ENCODE measurements around the gene MID1IP1. TPM values are rescaled to one million over a fixed set of nuclear protein-coding genes. Genes with fewer than 3 reads are reported as not detected.
A peak's percentile ranks its signal among the peaks of the same experiment; 100 is the strongest.

MID1IP1 gene
- total RNA-seq, 1 donor from 2014 or later, result 29.7 TPM

DNA sequence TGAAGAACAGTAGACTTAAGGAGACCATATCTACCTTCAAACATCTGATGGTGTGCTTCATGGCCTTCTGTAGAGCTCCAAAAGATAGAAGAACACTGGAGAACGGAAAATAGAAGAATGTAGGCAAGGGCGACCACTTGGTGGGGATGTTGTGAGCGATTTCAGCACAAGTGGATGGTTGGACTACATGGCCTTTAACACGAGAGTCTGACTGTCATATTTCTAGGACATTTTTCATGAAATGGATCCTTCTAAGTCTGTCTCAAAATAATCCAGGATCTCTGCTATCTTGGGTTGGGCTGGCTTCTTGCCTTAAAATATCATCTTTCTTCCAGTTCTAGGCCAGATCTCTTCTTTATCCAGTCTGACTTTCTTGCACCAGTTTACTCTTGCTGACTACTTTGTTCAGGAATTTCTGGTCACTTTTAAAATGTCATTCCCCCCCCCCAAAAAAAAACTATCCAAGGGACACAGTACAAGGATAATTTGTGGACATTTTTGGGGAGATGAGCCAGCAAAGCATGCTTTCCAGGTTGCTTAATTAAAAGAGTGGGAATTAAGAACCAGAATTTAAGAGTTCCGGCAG, 1.2 kb upstream of the MID1IP1 start:
- Mint-ChIP-seq H3K9me3 (ENCODE audit: low read depth) (peaks cover 10% of the 10 kb centered on the region), H3K27ac (no peak overlapping the region), H3K4me3 (ENCODE audit: low read depth) (no peak overlapping the region), H3K36me3 (ENCODE audit: insufficient read depth) (no peaks in the 10 kb centered on the region), H3K27me3 (no peaks in the 10 kb centered on the region), H3K4me1 (ENCODE audit: low read depth) (peaks cover 11% of the 10 kb centered on the region)
- DNase-seq (ENCODE audit: low spot score, unreplicated experiment), result no peak
- TF ChIP-seq, protein P1, sequence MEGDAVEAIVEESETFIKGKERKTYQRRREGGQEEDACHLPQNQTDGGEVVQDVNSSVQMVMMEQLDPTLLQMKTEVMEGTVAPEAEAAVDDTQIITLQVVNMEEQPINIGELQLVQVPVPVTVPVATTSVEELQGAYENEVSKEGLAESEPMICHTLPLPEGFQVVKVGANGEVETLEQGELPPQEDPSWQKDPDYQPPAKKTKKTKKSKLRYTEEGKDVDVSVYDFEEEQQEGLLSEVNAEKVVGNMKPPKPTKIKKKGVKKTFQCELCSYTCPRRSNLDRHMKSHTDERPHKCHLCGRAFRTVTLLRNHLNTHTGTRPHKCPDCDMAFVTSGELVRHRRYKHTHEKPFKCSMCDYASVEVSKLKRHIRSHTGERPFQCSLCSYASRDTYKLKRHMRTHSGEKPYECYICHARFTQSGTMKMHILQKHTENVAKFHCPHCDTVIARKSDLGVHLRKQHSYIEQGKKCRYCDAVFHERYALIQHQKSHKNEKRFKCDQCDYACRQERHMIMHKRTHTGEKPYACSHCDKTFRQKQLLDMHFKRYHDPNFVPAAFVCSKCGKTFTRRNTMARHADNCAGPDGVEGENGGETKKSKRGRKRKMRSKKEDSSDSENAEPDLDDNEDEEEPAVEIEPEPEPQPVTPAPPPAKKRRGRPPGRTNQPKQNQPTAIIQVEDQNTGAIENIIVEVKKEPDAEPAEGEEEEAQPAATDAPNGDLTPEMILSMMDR (IDR thresholded peaks at IDR 0.05; ENCODE audit: unreplicated experiment), result no peak

GRCh38 chrX:38803243-38803587, 2.0 kb downstream of the MID1IP1 start:
- Mint-ChIP-seq H3K36me3 (ENCODE audit: insufficient read depth) (peaks cover 1% of the 10 kb centered on the region), H3K27me3 (no peaks in the 10 kb centered on the region), H3K4me3 (ENCODE audit: low read depth) (peak overlapping the region; percentile 99), H3K4me1 (ENCODE audit: low read depth) (peaks cover 18% of the 10 kb centered on the region), H3K27ac (peak overlapping the region; percentile 86), H3K9me3 (ENCODE audit: low read depth) (peaks cover 10% of the 10 kb centered on the region)
- TF ChIP-seq, protein P1 (IDR thresholded peaks at IDR 0.05; ENCODE audit: unreplicated experiment), result no peak
- DNase-seq (ENCODE audit: low spot score, unreplicated experiment), result no peak

- Mint-ChIP-seq H3K4me1 (ENCODE audit: low read depth) (peaks cover 20% of the 10 kb centered on the region), H3K4me3 (ENCODE audit: low read depth) (peak overlapping the region; percentile 99), H3K36me3 (ENCODE audit: insufficient read depth) (peaks cover 1% of the 10 kb centered on the region), H3K27ac (peak overlapping the region; percentile 93), H3K9me3 (ENCODE audit: low read depth) (peaks cover 7% of the 10 kb centered on the region), H3K27me3 (no peaks in the 10 kb centered on the region)
- TF ChIP-seq, protein P1 (IDR thresholded peaks at IDR 0.05; ENCODE audit: unreplicated experiment), result no peak
- DNase-seq (ENCODE audit: low spot score, unreplicated experiment), result peak; percentile 53
Observed at GRCh38 chrX:38803588-38804431, 2.6 kb downstream of the MID1IP1 start.

- TF ChIP-seq, protein P1 (IDR thresholded peaks at IDR 0.05; ENCODE audit: unreplicated experiment), result no peak
- Mint-ChIP-seq H3K4me3 (ENCODE audit: low read depth) (peak overlapping the region; percentile 99), H3K9me3 (ENCODE audit: low read depth) (peaks cover 5% of the 10 kb centered on the region), H3K4me1 (ENCODE audit: low read depth) (peaks cover 20% of the 10 kb centered on the region), H3K27ac (peak overlapping the region; percentile 93), H3K36me3 (ENCODE audit: insufficient read depth) (peaks cover 1% of the 10 kb centered on the region), H3K27me3 (no peaks in the 10 kb centered on the region)
- no peak for DNase-seq (ENCODE audit: low spot score, unreplicated experiment)
Observed at GRCh38 chrX:38804432-38804681, 3.1 kb downstream of the MID1IP1 start.

GRCh38 chrX:38804682-38805431, 3.6 kb downstream of the MID1IP1 start:
- TF ChIP-seq, protein P1 (IDR thresholded peaks at IDR 0.05; ENCODE audit: unreplicated experiment), result no peak
- peaks cover 22% of the 10 kb centered on the region for H3K4me1 Mint-ChIP-seq (ENCODE audit: low read depth)
- H3K4me3 Mint-ChIP-seq (ENCODE audit: low read depth), result peak overlapping the region; percentile 99
- H3K36me3 Mint-ChIP-seq (ENCODE audit: insufficient read depth), result peaks cover 1% of the 10 kb centered on the region
- no peaks in the 10 kb centered on the region for H3K27me3 Mint-ChIP-seq
- DNase-seq (ENCODE audit: low spot score, unreplicated experiment), result peak; percentile 18
- H3K9me3 Mint-ChIP-seq (ENCODE audit: low read depth), result peaks cover 2% of the 10 kb centered on the region
- peak overlapping the region; percentile 92 for H3K27ac Mint-ChIP-seq

Measured in progenitor cell of endocrine pancreas (in vitro differentiated cells).